ENCODE results near the gene CCDC190. TPM values are rescaled to one million over a fixed set of nuclear protein-coding genes. Genes with fewer than 3 reads are reported as not detected.

The CCDC190 gene
- total and polyA plus RNA-seq, 9 of the 15 experiments (the other 6 are each of a cell fraction or from before 2014, with no cell fraction given) = not detected

DNA sequence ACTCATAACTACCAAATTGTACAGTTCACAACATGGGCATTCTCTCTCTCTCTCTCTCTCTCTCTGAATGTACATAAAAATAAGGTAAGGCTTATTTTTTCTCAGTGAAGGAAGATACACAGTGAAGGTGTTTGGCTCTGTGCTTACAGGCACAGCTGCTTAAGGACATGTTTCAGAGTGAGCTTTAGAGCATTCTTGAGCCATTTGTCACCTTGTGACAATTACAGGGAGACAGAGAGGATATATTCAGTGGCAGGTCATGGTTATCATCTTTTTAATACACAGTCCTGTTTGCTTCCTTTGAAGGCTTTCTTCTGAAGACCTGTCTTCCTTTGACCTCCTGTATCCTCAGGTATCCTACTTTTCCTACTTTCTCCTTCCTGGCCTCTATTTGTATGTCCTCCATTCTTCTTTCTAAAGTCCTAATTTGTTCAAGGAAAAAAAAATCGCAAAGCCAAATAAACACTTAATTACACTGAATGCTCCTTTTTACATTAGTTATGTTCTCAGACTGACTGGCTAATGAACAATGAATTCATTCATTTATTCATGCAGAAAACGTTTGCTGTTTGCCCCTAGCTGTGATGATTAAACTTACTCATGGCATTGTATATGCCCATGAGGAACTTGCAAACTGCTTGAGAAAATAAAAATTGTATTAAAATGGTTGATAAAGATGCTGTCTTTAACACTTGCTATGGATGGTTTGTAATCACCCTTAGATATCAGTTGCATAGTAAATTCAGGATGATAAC lies 37.0 kb downstream of the CCDC190 start:
- H3K9ac ChIP-seq (ENCODE audit: insufficient read depth in 1 of 2, low read depth in 2 of 2, low read length in 2 of 2) = no peak overlapping the region
- ChIA-PET CTCF (ENCODE audit: low intra/inter-chr PET ratio) (no interaction called here), POLR2A (interaction anchor here (1.4 kb wide), 1 partner anchor 10 kb away, joined by 5 read pairs; no protein-coding TSS in a partner anchor)
- no TSS peak for BruUV-seq (replicated peaks)
- no peak for DNase-seq (ENCODE audit: extremely low read depth in 1 of 4, low spot score in 3 of 4)
- H3K27me3 ChIP-seq (ENCODE audit: control insufficient read depth in 2 of 2, insufficient read depth in 2 of 2, low read length in 2 of 2) = peaks cover 17 to 21% of the 10 kb centered on the region in 2 experiments
- H3K9me1 ChIP-seq (ENCODE audit: control insufficient read depth, insufficient read depth, low read length) = no peaks in the 10 kb centered on the region
- in situ Hi-C loops (cut with MboI) = no loop called here
- no peaks in the 10 kb centered on the region for H3K36me3 ChIP-seq (ENCODE audit: control insufficient read depth, insufficient read depth, low read length)
- intact Hi-C loops (cut with micrococcal nuclease) = no loop called here
- H3K79me2 ChIP-seq (ENCODE audit: control insufficient read depth, insufficient read depth, low read length) = no peaks in the 10 kb centered on the region
- WGBS (ENCODE audit: insufficient coverage, low coverage, missing lambda C conversion rate) = 0% methylated on average over 2 of the region's 2 CpGs
- H2AFZ ChIP-seq (ENCODE audit: low read depth, low read length) = no peak overlapping the region
- no peaks in the 10 kb centered on the region for H3K9me3 ChIP-seq (replicated peaks; ENCODE audit: control insufficient read depth, insufficient read depth, low read depth, low read length)
- no peaks in the 10 kb centered on the region for H4K20me1 ChIP-seq (replicated peaks; ENCODE audit: control insufficient read depth, insufficient read depth, low read length)
- ATAC-seq = no peak; the same call in 1 of the 3 replicates
- TF ChIP-seq ZNF263 (CRISPR knock-in tag; IDR thresholded peaks at IDR 0.05; ENCODE audit: borderline replicate concordance) = no peak
- no peak overlapping the region for H3K27ac ChIP-seq (ENCODE audit: extremely low read depth, low read depth, low read length)
- H3K4me3 ChIP-seq = no peak overlapping the region
- H3K4me2 ChIP-seq (ENCODE audit: insufficient read depth, low read length) = no peak overlapping the region
- FAIRE-seq = no peak
- peaks cover 0 to 8% of the 10 kb centered on the region in 2 experiments; a peak in 2 of 5 replicates for H3K4me1 ChIP-seq (replicated peaks in 1 of 2; ENCODE audit: control insufficient read depth in 2 of 2, insufficient read depth in 2 of 2, low read length in 2 of 2)

GRCh38 chr1:162823231-162823630 lies 37.7 kb downstream of the CCDC190 start:
- Histone ChIP-seq H3K4me1 (replicated peaks in 1 of 2; ENCODE audit: control insufficient read depth in 2 of 2, insufficient read depth in 2 of 2, low read length in 2 of 2) (peaks cover 0 to 8% of the 10 kb centered on the region in 2 experiments; a peak in 3 of 5 replicates), H2AFZ (ENCODE audit: low read depth, low read length) (0 out of 2 replicates have a peak overlapping the region, but pooled peaks have one; percentile 54), H3K9ac (ENCODE audit: insufficient read depth in 1 of 2, low read depth in 2 of 2, low read length in 2 of 2) (no peak overlapping the region), H3K27ac (ENCODE audit: extremely low read depth, low read depth, low read length) (no peak overlapping the region), H3K27me3 (ENCODE audit: control insufficient read depth in 2 of 2, insufficient read depth in 2 of 2, low read length in 2 of 2) (peaks cover 16 to 21% of the 10 kb centered on the region in 2 experiments), H3K9me3 (replicated peaks; ENCODE audit: control insufficient read depth, insufficient read depth, low read depth, low read length) (no peaks in the 10 kb centered on the region), H4K20me1 (replicated peaks; ENCODE audit: control insufficient read depth, insufficient read depth, low read length) (no peaks in the 10 kb centered on the region), H3K4me3 (no peak overlapping the region), H3K4me2 (ENCODE audit: insufficient read depth, low read length) (no peak overlapping the region), H3K79me2 (ENCODE audit: control insufficient read depth, insufficient read depth, low read length) (no peaks in the 10 kb centered on the region), H3K9me1 (ENCODE audit: control insufficient read depth, insufficient read depth, low read length) (no peaks in the 10 kb centered on the region), H3K36me3 (ENCODE audit: control insufficient read depth, insufficient read depth, low read length) (no peaks in the 10 kb centered on the region)
- FAIRE-seq (no peak), DNase-seq (ENCODE audit: extremely low read depth in 1 of 4, low spot score in 3 of 4) (no peak), ATAC-seq (no peak)
- intact Hi-C loops (cut with micrococcal nuclease) (no loop called here), in situ Hi-C loops (cut with MboI) (no loop called here)
- WGBS (ENCODE audit: insufficient coverage, low coverage, missing lambda C conversion rate) = 0% methylated on average over 3 of the region's 3 CpGs
- no TSS peak for BruUV-seq (replicated peaks)
- TF ChIP-seq ZSCAN29 (IDR thresholded peaks at IDR 0.05) (no peak), XRCC3 (IDR thresholded peaks at IDR 0.05) (no peak), ERF (CRISPR knock-in tag; IDR thresholded peaks at IDR 0.05) (no peak), CREB1 (IDR thresholded peaks at IDR 0.05) (no peak), CREB1 (CRISPR knock-in tag; IDR thresholded peaks at IDR 0.05) (no peak), CBX2 (IDR thresholded peaks at IDR 0.05; ENCODE audit: insufficient read depth, low read length, poor library complexity, severe bottlenecking) (no peak)
- ChIA-PET CTCF (ENCODE audit: low intra/inter-chr PET ratio) (no interaction called here), POLR2A (interaction anchor here (1.4 to 1.5 kb wide), 2 partner anchors 8 to 10 kb away, joined by 5 to 6 read pairs; no protein-coding TSS in a partner anchor)

Measured in K562 (cell line).